OCI-LY7 (cell line): ENCODE data around the gene FRMD3. TPM values are rescaled to one million over a fixed set of nuclear protein-coding genes. Genes with fewer than 3 reads are reported as not detected.
A peak's percentile ranks its signal among the peaks of the same experiment; 100 is the strongest.

ENCODE experiments used
- BruUV-seq: library from RNA; stranded (reverse); fragments of 400-500 nt; replicated peaks from 2 replicates; lab custom pipeline; 2021; lab: Mats Ljungman, UMichigan
- CTCF ChIA-PET: fragments of 300-600 bp; sonication (Branson Sonifier 250); formaldehyde crosslinking; loops from one replicate; lab custom pipeline; 2022; ENCODE audit warnings: antibody characterized with exemption; ENCODE audit not compliant: unreplicated experiment; lab: Charles Lee
- POLR2A ChIA-PET: fragments of 300-600 bp; sonication (Branson Sonifier 250); formaldehyde crosslinking; loops from one replicate; lab custom pipeline; 2022; ENCODE audit warnings: antibody characterized with exemption; lab: Charles Lee
- DNase-seq: peaks from one replicate; pipeline ENCODE4 v3.0.0-alpha.2; 2015; ENCODE audit warnings: low spot score
- H2AFZ ChIP-seq: fragments of 200-600 bp; sonication (generic), shearing (Covaris generic); 2 replicates; pipeline ENCODE4 v1.6.1; 2014; ENCODE audit warnings: mild to moderate bottlenecking, antibody characterized with exemption, low read length, moderate library complexity
- H3K27ac ChIP-seq: fragments of 200-600 bp; sonication (generic); 2 replicates; pipeline ENCODE4 v1.5.1; 2014; ENCODE audit warnings: mixed run types, low read depth, mild to moderate bottlenecking, moderate library complexity, low read length, inconsistent platforms; ENCODE audit not compliant: poor library complexity, severe bottlenecking
- H3K36me3 ChIP-seq: fragments of 200-600 bp; sonication (generic); 2 replicates; pipeline ENCODE4 v1.6.1; 2014; ENCODE audit warnings: mild to moderate bottlenecking, antibody characterized with exemption, low read length, moderate library complexity, mixed read lengths; ENCODE audit not compliant: insufficient read depth
- H3K4me1 ChIP-seq: fragments of 200-600 bp; sonication (generic); 2 replicates; pipeline ENCODE4 v1.5.1; 2014; ENCODE audit warnings: mild to moderate bottlenecking, low read length; ENCODE audit not compliant: insufficient read depth, poor library complexity, severe bottlenecking
- H3K4me2 ChIP-seq: fragments of 200-600 bp; sonication (generic); 2 replicates; pipeline ENCODE4 v1.6.1; 2014; ENCODE audit warnings: mild to moderate bottlenecking, low read length
- H3K4me3 ChIP-seq: fragments of 200-600 bp; sonication (generic); 2 replicates; pipeline ENCODE4 v1.5.1; 2014; ENCODE audit warnings: mild to moderate bottlenecking, low read depth, low read length; ENCODE audit not compliant: poor library complexity, severe bottlenecking
- H3K79me2 ChIP-seq: fragments of 200-600 bp; sonication (generic); 2 replicates; pipeline ENCODE4 v1.6.1; 2016; ENCODE audit warnings: low read depth, mild to moderate bottlenecking, low read length, moderate library complexity, mixed read lengths; ENCODE audit not compliant: insufficient read depth
- H3K9me2 ChIP-seq: fragments of 200-600 bp; sonication (generic); 2 replicates; pipeline ENCODE4 v1.6.1; 2016; ENCODE audit warnings: mild to moderate bottlenecking, low read length, mixed read lengths; ENCODE audit not compliant: insufficient read depth
- H3K9me3 ChIP-seq: fragments of 200-600 bp; sonication (generic); 2 replicates; pipeline ENCODE4 v1.6.1; 2014; ENCODE audit warnings: mild to moderate bottlenecking, mixed run types, low read length, mixed read lengths
- H4K20me1 ChIP-seq: fragments of 200-600 bp; sonication (generic); 2 replicates; pipeline ENCODE4 v1.6.1; 2014; ENCODE audit warnings: mild to moderate bottlenecking, antibody characterized with exemption, low read length, moderate library complexity, mixed read lengths; ENCODE audit not compliant: insufficient read depth
- EZH2phosphoT487 ChIP-seq: fragments of 200-600 bp; sonication (generic); IDR thresholded peaks from 2 replicates; pipeline ENCODE4 v1.6.1; 2018; ENCODE audit warnings: low read depth, borderline replicate concordance, mild to moderate bottlenecking, mixed run types, antibody characterized with exemption, low read length, moderate library complexity, mixed read lengths
- intact Hi-C: fragments of 100-400 bp; cut with micrococcal nuclease; formaldehyde crosslinking; loops from one replicate; pipeline ENCODE4 v1.10.0; 2022; ENCODE audit not compliant: unreplicated experiment
- total RNA-seq, 2 experiments: library from RNA; depleted of rRNA in 1 of 2; stranded (reverse); fragments of >200 nt in 1 of 2; shearing (Covaris generic) in 1 of 2; gene quantifications; 2 replicates each; pipeline ENCODE4 v1.2.3, GENCODE V29; 2014 to 2022
- TF ChIP-seq, protein P1 (sequence below): fragments of 200-600 bp; sonication (generic); conservative IDR thresholded peaks from 2 replicates; pipeline ENCODE4 v1.5.1; 2014; ENCODE audit warnings: mild to moderate bottlenecking, antibody characterized with exemption, low read length, moderate library complexity, mixed read lengths

FRMD3 gene
- total RNA-seq, 2 experiments from 2014 or later, result 0.48 to 1.4 TPM

DNA sequence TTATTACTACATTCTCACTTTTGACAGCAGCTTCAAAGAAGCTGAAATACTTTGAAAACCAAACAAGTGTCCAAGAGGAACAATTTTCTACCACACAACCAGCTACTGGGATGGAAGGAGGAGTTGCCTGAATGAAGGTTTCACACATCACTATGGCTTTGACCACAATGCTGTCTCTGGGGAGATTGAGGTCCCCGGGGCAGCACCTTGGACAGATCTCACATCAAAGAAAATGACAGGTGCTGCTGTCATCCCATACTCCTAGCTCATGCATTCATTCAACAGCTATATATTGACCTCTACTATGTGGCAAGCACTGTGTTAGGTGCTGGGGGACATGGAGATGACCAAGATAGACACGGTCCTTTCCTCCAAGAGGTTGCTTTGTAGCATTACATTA, 242.1 kb downstream of the FRMD3 start:
- H3K27ac ChIP-seq, result no peak overlapping the region
- ChIA-PET CTCF (no interaction called here), POLR2A (no interaction called here)
- no TSS peak for BruUV-seq
- H3K9me3 ChIP-seq, result no peaks in the 10 kb centered on the region
- no peak overlapping the region for H2AFZ ChIP-seq
- H4K20me1 ChIP-seq, result no peaks in the 10 kb centered on the region
- H3K36me3 ChIP-seq, result no peaks in the 10 kb centered on the region
- no peak for TF ChIP-seq EZH2phosphoT487
- TF ChIP-seq, protein P1, sequence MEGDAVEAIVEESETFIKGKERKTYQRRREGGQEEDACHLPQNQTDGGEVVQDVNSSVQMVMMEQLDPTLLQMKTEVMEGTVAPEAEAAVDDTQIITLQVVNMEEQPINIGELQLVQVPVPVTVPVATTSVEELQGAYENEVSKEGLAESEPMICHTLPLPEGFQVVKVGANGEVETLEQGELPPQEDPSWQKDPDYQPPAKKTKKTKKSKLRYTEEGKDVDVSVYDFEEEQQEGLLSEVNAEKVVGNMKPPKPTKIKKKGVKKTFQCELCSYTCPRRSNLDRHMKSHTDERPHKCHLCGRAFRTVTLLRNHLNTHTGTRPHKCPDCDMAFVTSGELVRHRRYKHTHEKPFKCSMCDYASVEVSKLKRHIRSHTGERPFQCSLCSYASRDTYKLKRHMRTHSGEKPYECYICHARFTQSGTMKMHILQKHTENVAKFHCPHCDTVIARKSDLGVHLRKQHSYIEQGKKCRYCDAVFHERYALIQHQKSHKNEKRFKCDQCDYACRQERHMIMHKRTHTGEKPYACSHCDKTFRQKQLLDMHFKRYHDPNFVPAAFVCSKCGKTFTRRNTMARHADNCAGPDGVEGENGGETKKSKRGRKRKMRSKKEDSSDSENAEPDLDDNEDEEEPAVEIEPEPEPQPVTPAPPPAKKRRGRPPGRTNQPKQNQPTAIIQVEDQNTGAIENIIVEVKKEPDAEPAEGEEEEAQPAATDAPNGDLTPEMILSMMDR, result no peak
- no peaks in the 10 kb centered on the region for H3K79me2 ChIP-seq
- H3K4me2 ChIP-seq, result no peak overlapping the region
- DNase-seq, result peak; percentile 9
- no peaks in the 10 kb centered on the region for H3K4me1 ChIP-seq
- H3K4me3 ChIP-seq, result no peak overlapping the region
- intact Hi-C loops, result no loop called here
- no peaks in the 10 kb centered on the region for H3K9me2 ChIP-seq

DNA sequence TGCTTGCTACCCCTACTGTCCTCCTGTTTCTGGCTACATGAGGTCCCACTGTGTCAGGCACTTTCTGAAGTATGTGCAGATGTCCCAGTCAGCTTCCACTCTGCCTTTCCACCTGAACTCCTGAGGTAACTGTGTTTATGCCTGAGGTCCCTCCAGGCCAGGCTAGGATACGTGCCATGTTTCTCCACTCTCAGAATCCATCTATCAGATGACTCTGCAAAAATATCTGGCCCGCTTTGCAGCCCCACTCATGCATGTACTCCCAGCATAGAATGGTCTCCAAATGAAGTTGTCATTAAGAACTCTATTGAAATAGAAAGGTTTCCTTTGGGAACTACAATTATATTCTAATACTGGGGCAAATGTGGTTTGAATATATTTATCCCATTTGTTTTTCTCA, 243.4 kb downstream of the FRMD3 start:
- no peaks in the 10 kb centered on the region for H3K79me2 ChIP-seq
- no peaks in the 10 kb centered on the region for H3K9me3 ChIP-seq
- H3K4me1 ChIP-seq, result no peaks in the 10 kb centered on the region
- H4K20me1 ChIP-seq, result no peaks in the 10 kb centered on the region
- H3K4me3 ChIP-seq, result no peak overlapping the region
- H3K4me2 ChIP-seq, result no peak overlapping the region
- no peaks in the 10 kb centered on the region for H3K36me3 ChIP-seq
- BruUV-seq, result no TSS peak
- ChIA-PET CTCF (no interaction called here), POLR2A (no interaction called here)
- no peak for DNase-seq
- no peak for TF ChIP-seq EZH2phosphoT487
- TF ChIP-seq, protein P1, result no peak
- no peaks in the 10 kb centered on the region for H3K9me2 ChIP-seq
- intact Hi-C loops, result no loop called here
- no peak overlapping the region for H3K27ac ChIP-seq
- H2AFZ ChIP-seq, result no peak overlapping the region

DNA sequence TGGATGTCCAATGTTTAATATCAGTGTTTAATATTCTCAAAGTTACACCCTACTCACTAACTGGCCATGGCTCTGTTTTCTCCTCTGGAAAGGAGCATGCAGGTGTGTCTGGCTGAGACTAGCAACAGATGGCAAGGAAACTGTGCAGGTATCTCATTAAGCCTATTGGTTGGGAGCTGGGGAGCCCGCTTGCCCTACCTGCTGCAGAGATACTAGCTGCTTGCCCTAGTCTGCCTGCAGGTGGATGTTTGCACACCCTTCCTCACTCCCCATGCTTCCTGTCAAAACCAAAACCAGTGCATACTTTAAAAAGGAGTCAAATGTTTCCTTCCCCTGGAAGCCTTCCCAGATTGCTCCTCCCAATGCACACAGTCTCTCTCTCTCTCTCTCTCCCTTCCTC, 247.0 kb downstream of the FRMD3 start:
- H3K4me2 ChIP-seq, result no peak overlapping the region
- H3K36me3 ChIP-seq, result no peaks in the 10 kb centered on the region
- TF ChIP-seq, protein P1, result no peak
- no peak for TF ChIP-seq EZH2phosphoT487
- H3K27ac ChIP-seq, result no peak overlapping the region
- no peak for DNase-seq
- CTCF ChIA-PET, result no interaction called here
- no TSS peak for BruUV-seq
- no peaks in the 10 kb centered on the region for H3K4me1 ChIP-seq
- H3K79me2 ChIP-seq, result no peaks in the 10 kb centered on the region
- no peaks in the 10 kb centered on the region for H4K20me1 ChIP-seq
- no peaks in the 10 kb centered on the region for H3K9me2 ChIP-seq
- H3K4me3 ChIP-seq, result no peak overlapping the region
- no peaks in the 10 kb centered on the region for H3K9me3 ChIP-seq
- H2AFZ ChIP-seq, result no peak overlapping the region
- intact Hi-C loops, result no loop called here
- POLR2A ChIA-PET, result no interaction called here
